MM.1S (cell line): ENCODE measurements around the gene C2CD4B.

Source experiments
- DNase-seq: peaks from one replicate; pipeline ENCODE4 v3.0.0-alpha.2; 2015
- H2AFZ ChIP-seq: fragments of 300-600 bp; sonication (generic); 2 replicates; pipeline ENCODE4 v1.6.0; 2016; ENCODE audit warnings: antibody characterized with exemption, low read length
- H3F3A ChIP-seq: fragments of 300-600 bp; sonication (generic); 2 replicates; pipeline ENCODE4 v1.6.1; 2016; ENCODE audit warnings: mild to moderate bottlenecking, antibody characterized with exemption, low read length, moderate library complexity, mixed read lengths; ENCODE audit not compliant: insufficient read depth
- H3K27ac ChIP-seq: fragments of 300-600 bp; sonication (generic); 2 replicates; pipeline ENCODE4 v1.5.1; 2016; ENCODE audit warnings: mild to moderate bottlenecking, low read length
- H3K27me3 ChIP-seq: fragments of 300-600 bp; sonication (generic); replicated peaks from 2 replicates; pipeline ENCODE4 v1.6.0; 2016; ENCODE audit warnings: low read length; ENCODE audit not compliant: insufficient read depth
- H3K36me3 ChIP-seq: fragments of 300-600 bp; sonication (generic); replicated peaks from 2 replicates; pipeline ENCODE4 v1.6.1; 2016; ENCODE audit warnings: mild to moderate bottlenecking, low read length, mixed read lengths; ENCODE audit not compliant: insufficient read depth
- H3K4me1 ChIP-seq: fragments of 300-600 bp; sonication (generic); 2 replicates; pipeline ENCODE4 v1.6.1; 2016; ENCODE audit warnings: low read length, mixed read lengths
- H3K4me2 ChIP-seq: fragments of 300-600 bp; sonication (generic); 2 replicates; pipeline ENCODE4 v1.6.0; 2016; ENCODE audit warnings: low read depth, low read length
- H3K4me3 ChIP-seq: fragments of 300-600 bp; sonication (generic); 2 replicates; pipeline ENCODE4 v1.5.1; 2016; ENCODE audit warnings: low read length, mixed read lengths
- H3K79me2 ChIP-seq: fragments of 300-600 bp; sonication (generic); 2 replicates; pipeline ENCODE4 v1.6.1; 2016; ENCODE audit warnings: mixed run types, low read length, mixed read lengths
- H3K9ac ChIP-seq: fragments of 300-600 bp; sonication (generic); 2 replicates; pipeline ENCODE4 v1.6.1; 2016; ENCODE audit warnings: low read length, mixed read lengths
- H3K9me2 ChIP-seq: fragments of 300-600 bp; sonication (generic); replicated peaks from 2 replicates; pipeline ENCODE4 v1.6.1; 2016; ENCODE audit warnings: mild to moderate bottlenecking, low read length, mixed read lengths; ENCODE audit not compliant: insufficient read depth
- H3K9me3 ChIP-seq: fragments of 300-600 bp; sonication (generic); replicated peaks from 2 replicates; pipeline ENCODE4 v1.6.1; 2016; ENCODE audit warnings: mild to moderate bottlenecking, low read length, mixed read lengths; ENCODE audit not compliant: insufficient read depth
- H4K20me1 ChIP-seq: fragments of 300-600 bp; sonication (generic); 2 replicates; pipeline ENCODE4 v1.6.1; 2016; ENCODE audit warnings: mild to moderate bottlenecking, low read length, moderate library complexity, mixed read lengths; ENCODE audit not compliant: insufficient read depth
- EZH2 ChIP-seq: fragments of 300-600 bp; sonication (generic); optimal IDR thresholded peaks from 2 replicates; pipeline ENCODE3; 2017; ENCODE audit warnings: low read depth, mild to moderate bottlenecking, antibody characterized with exemption, low read length, mixed read lengths
- EZH2phosphoT487 ChIP-seq: fragments of 300-600 bp; sonication (generic); IDR thresholded peaks from 2 replicates; pipeline ENCODE4 v1.6.1; 2018; ENCODE audit warnings: antibody characterized with exemption, low read length
- TF ChIP-seq, protein P1 (sequence below): fragments of 300-600 bp; sonication (generic); IDR thresholded peaks from 2 replicates; pipeline ENCODE4 v1.5.1; 2016; ENCODE audit warnings: antibody characterized with exemption, low read length, mixed read lengths

C2CD4B gene

DNA sequence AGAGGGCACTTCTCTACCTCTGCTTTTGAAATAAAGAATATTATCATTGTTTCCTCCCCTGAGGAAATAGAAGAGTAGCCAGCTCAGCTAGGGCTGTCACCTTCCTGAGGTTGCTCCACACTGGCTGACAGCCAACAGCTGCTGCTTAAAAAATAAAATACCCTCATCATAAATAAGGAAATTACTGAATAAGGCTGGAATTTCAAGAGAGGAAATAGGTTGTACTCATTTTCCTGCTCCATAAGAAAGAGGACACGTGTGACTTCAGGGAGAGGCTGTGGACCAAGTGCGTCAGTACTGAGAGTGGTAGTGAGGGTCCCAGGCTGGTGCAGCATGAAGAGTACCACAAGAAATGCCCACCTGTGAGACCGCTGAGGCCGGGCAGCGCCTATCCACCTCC lies 8.1 kb upstream of the C2CD4B start:
- no peak for TF ChIP-seq EZH2phosphoT487
- TF ChIP-seq EZH2 = no peak
- TF ChIP-seq, protein P1, sequence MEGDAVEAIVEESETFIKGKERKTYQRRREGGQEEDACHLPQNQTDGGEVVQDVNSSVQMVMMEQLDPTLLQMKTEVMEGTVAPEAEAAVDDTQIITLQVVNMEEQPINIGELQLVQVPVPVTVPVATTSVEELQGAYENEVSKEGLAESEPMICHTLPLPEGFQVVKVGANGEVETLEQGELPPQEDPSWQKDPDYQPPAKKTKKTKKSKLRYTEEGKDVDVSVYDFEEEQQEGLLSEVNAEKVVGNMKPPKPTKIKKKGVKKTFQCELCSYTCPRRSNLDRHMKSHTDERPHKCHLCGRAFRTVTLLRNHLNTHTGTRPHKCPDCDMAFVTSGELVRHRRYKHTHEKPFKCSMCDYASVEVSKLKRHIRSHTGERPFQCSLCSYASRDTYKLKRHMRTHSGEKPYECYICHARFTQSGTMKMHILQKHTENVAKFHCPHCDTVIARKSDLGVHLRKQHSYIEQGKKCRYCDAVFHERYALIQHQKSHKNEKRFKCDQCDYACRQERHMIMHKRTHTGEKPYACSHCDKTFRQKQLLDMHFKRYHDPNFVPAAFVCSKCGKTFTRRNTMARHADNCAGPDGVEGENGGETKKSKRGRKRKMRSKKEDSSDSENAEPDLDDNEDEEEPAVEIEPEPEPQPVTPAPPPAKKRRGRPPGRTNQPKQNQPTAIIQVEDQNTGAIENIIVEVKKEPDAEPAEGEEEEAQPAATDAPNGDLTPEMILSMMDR = no peak
- no peak for DNase-seq

DNA sequence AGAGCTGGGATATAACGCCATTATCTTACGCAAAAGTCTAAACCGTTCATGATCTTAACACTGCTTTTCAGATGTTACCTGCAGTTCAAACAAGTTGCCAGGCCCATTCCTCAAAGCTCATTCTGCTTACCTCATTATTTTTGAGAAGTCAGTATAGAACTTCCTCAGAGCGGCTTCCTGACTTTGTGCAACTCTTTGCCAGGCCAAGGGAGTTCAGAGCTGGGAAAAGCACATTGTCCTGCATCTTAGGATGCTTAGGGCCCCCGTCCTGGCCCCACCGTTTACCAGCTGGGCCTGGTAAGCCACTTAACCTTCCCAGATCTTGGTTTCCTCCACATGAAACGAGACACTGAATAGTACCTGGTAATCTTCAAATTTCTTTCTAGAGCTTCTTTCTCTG lies 6.8 kb upstream of the C2CD4B start:
- Histone ChIP-seq H4K20me1 (no peaks in the 10 kb centered on the region), H3K4me3 (no peak overlapping the region), H2AFZ (no peak overlapping the region), H3K79me2 (no peaks in the 10 kb centered on the region), H3K4me2 (no peak overlapping the region), H3K36me3 (no peaks in the 10 kb centered on the region), H3K27ac (no peak overlapping the region), H3K4me1 (no peaks in the 10 kb centered on the region), H3F3A (no peaks in the 10 kb centered on the region), H3K9me2 (no peaks in the 10 kb centered on the region), H3K9me3 (no peaks in the 10 kb centered on the region), H3K9ac (no peak overlapping the region), H3K27me3 (no peaks in the 10 kb centered on the region)
- TF ChIP-seq EZH2 (no peak), EZH2phosphoT487 (no peak)
- TF ChIP-seq, protein P1 = no peak
- no peak for DNase-seq

More for the DNA sequence above, 8.1 kb upstream of the C2CD4B start:
- no peak overlapping the region for H2AFZ ChIP-seq
- H3K9me3 ChIP-seq = no peaks in the 10 kb centered on the region
- H3K27ac ChIP-seq = no peak overlapping the region
- no peak overlapping the region for H3K9ac ChIP-seq
- no peaks in the 10 kb centered on the region for H3K9me2 ChIP-seq
- H3K4me1 ChIP-seq = no peaks in the 10 kb centered on the region
- H3K4me3 ChIP-seq = no peak overlapping the region
- no peaks in the 10 kb centered on the region for H4K20me1 ChIP-seq
- H3K27me3 ChIP-seq = no peaks in the 10 kb centered on the region
- H3K79me2 ChIP-seq = no peaks in the 10 kb centered on the region
- H3F3A ChIP-seq = no peaks in the 10 kb centered on the region
- H3K36me3 ChIP-seq = no peaks in the 10 kb centered on the region
- H3K4me2 ChIP-seq = no peak overlapping the region

DNA sequence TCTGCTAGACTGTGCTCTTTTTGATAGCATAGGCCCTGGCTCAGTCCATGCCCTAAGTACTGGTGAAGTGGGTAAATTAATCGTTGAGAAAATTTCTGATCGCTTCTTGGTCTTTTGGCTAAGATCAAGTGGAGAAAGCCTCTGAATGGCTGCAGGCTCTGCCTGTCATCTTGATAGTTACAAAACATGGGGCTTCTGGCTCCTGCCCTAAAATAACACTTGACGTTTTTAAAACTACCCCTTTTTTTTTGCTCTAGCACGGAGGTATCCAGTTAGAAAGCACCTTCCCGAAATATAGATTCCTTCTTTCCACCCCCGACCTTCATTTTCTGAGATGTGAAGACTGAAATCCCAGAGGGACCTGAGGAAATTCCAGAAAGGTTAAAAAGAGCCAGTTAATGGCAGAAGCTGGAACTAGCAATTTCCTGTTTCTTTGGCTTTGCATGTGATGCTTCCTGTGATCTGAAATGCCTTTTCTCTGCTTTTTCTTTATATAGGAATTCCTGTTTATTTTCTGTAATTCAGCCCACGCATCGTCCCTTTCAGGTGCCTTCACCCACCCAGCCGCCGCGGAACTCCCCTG lies 799 bp upstream of the C2CD4B start:
- Histone ChIP-seq H4K20me1 (no peaks in the 10 kb centered on the region), H3K4me2 (no peak overlapping the region), H3K4me1 (no peaks in the 10 kb centered on the region), H3K79me2 (no peaks in the 10 kb centered on the region), H3K4me3 (no peak overlapping the region), H3K27me3 (no peaks in the 10 kb centered on the region), H3K27ac (no peak overlapping the region), H2AFZ (no peak overlapping the region), H3K9ac (no peak overlapping the region), H3K9me2 (no peaks in the 10 kb centered on the region), H3F3A (no peaks in the 10 kb centered on the region), H3K9me3 (no peaks in the 10 kb centered on the region), H3K36me3 (no peaks in the 10 kb centered on the region)
- DNase-seq = no peak
- TF ChIP-seq EZH2phosphoT487 (no peak), EZH2 (no peak)
- TF ChIP-seq, protein P1 = no peak
